ENCODE data around the gene ZNF717. TPM values are rescaled to one million over a fixed set of nuclear protein-coding genes. Genes with fewer than 3 reads are reported as not detected.
"Not testable (repeated sequence)": the region's sequence is repeated elsewhere in the genome, so short reads cannot be mapped to it uniquely, and the experiment has no call there.

ZNF717 gene
- total RNA-seq, 1 experiment from 2014 or later, result 14.0 TPM

DNA sequence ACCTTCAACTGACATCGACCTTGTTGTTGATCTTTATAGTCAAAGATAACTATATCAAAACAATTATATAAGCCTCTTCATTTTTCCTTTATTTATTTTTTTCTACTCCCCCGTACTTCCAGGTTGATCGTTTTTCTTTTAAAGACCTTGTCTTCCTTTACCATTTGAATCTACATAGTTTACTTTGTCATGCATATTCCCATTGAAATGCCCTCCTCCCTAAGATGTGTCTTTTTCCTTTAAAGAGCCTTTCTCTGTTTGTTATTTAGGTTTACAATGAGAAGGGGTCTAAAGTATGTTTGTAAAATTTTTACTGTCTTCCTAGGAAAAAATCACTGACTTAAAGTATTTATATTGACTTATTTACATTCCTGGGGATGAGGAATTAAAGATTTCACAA, 29.4 kb upstream of the ZNF717 start:
- Histone ChIP-seq H3K4me1 (no peaks in the 10 kb centered on the region), H3K27me3 (replicated peaks; ENCODE audit: control insufficient read depth, insufficient read depth, low read length) (no peaks in the 10 kb centered on the region), H3K36me3 (ENCODE audit: control insufficient read depth, insufficient read depth, low read length) (no peaks in the 10 kb centered on the region), H3K4me3 (ENCODE audit: low read depth, low read length) (no peak overlapping the region), H3K9me3 (no peaks in the 10 kb centered on the region)
- Mint-ChIP-seq H3K27me3 (ENCODE audit: insufficient read depth, unreplicated experiment) (no peaks in the 10 kb centered on the region), H3K4me3 (ENCODE audit: unreplicated experiment) (no peak overlapping the region), H3K9me3 (ENCODE audit: unreplicated experiment) (peaks cover under 1% of the 10 kb centered on the region), H3K36me3 (ENCODE audit: insufficient read depth, unreplicated experiment) (no peaks in the 10 kb centered on the region), H3K27ac (ENCODE audit: unreplicated experiment) (no peak overlapping the region), H3K4me1 (ENCODE audit: low read depth, unreplicated experiment) (no peaks in the 10 kb centered on the region)
- ChIA-PET CTCF (no interaction called here), POLR2A (no interaction called here)
- intact Hi-C loops (cut with micrococcal nuclease; ENCODE audit: unreplicated experiment), result loop anchor here (10.0 kb wide), 1 partner anchor 770 kb away; no protein-coding TSS in a partner anchor
- TF ChIP-seq, protein P1, sequence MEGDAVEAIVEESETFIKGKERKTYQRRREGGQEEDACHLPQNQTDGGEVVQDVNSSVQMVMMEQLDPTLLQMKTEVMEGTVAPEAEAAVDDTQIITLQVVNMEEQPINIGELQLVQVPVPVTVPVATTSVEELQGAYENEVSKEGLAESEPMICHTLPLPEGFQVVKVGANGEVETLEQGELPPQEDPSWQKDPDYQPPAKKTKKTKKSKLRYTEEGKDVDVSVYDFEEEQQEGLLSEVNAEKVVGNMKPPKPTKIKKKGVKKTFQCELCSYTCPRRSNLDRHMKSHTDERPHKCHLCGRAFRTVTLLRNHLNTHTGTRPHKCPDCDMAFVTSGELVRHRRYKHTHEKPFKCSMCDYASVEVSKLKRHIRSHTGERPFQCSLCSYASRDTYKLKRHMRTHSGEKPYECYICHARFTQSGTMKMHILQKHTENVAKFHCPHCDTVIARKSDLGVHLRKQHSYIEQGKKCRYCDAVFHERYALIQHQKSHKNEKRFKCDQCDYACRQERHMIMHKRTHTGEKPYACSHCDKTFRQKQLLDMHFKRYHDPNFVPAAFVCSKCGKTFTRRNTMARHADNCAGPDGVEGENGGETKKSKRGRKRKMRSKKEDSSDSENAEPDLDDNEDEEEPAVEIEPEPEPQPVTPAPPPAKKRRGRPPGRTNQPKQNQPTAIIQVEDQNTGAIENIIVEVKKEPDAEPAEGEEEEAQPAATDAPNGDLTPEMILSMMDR (IDR thresholded peaks at IDR 0.05; ENCODE audit: insufficient read depth in 1 of 2, low read depth in 1 of 2, low read length in 1 of 2, severe bottlenecking in 1 of 2, unreplicated experiment in 1 of 2), result no peak
- DNase-seq, result no peak
- BruUV-seq (replicated peaks), result no TSS peak

DNA sequence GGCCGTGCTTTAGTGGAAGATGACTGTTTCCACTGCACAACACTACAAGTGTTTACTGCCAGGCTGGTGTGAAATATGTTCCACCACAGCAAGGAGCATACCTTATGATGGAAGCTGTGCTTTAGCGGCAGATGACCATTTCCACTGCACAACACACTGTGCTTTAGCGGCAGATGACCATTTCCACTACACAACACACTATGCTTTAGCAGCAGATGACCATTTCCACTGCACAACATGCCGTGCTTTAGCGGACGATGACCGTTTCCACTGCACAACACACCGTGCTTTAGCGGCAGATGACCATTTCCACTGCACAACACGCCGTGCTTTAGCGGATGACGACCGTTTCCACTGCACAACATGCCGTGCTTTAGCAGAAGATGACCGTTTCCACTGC, 2.8 kb downstream of the ZNF717 start:
- DNase-seq, result no peak
- ChIA-PET CTCF (no interaction called here), POLR2A (no interaction called here)
- H3K9me3 Mint-ChIP-seq (ENCODE audit: unreplicated experiment), result no peaks in the 10 kb centered on the region
- Histone ChIP-seq H3K36me3 (ENCODE audit: control insufficient read depth, insufficient read depth, low read length) (no peaks in the 10 kb centered on the region; the same call in 1 of the 2 replicates), H3K9me3 (no peaks in the 10 kb centered on the region), H3K4me1 (no peaks in the 10 kb centered on the region), H3K4me3 (ENCODE audit: low read depth, low read length) (no peak overlapping the region), H3K27me3 (replicated peaks; ENCODE audit: control insufficient read depth, insufficient read depth, low read length) (no peaks in the 10 kb centered on the region)
- no peaks in the 10 kb centered on the region for H3K27me3 Mint-ChIP-seq (ENCODE audit: insufficient read depth, unreplicated experiment)
- BruUV-seq (replicated peaks), result no TSS peak
- H3K27ac Mint-ChIP-seq (ENCODE audit: unreplicated experiment), result no peak overlapping the region
- no peak overlapping the region for H3K4me3 Mint-ChIP-seq (ENCODE audit: unreplicated experiment)
- no peaks in the 10 kb centered on the region for H3K4me1 Mint-ChIP-seq (ENCODE audit: low read depth, unreplicated experiment)
- peaks cover 38% of the 10 kb centered on the region for H3K36me3 Mint-ChIP-seq (ENCODE audit: insufficient read depth, unreplicated experiment)
- TF ChIP-seq, protein P1 (IDR thresholded peaks at IDR 0.05; ENCODE audit: insufficient read depth in 1 of 2, low read depth in 1 of 2, low read length in 1 of 2, severe bottlenecking in 1 of 2, unreplicated experiment in 1 of 2), result no peak
- intact Hi-C loops (cut with micrococcal nuclease; ENCODE audit: unreplicated experiment), result no loop called here

DNA sequence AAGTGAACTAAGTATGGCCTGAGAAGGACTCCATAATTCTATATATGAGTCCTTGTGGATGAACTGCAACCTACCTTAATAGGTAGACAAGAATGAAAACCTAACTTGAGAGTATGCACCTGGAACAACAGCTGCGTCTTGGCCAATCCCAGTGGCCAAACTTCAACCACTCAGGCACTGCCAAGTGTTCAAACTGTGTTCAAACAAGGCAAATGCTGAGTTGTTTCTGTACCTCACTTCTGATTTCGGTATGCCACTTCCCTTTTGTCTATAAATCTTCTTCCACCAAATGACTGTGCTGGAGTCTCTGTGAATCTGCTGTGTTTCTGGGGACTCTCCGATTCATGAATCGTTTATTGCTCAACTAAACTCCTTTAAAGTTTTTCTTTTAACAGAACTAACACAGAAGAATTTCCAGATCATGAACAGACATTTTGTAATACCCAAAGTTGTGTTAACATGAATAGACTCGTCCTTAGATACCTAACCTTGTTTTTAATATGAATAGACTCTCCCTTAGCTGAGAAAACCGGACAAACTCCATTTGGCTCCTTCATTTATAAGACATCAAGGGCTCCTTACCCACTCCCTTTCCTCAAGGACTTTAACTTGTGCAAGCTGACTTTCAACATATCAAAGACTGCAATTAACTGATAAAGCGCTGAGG, 4.1 kb downstream of the ZNF717 start:
- H3K4me1 ChIP-seq, result no peaks in the 10 kb centered on the region
- Mint-ChIP-seq H3K36me3 (ENCODE audit: insufficient read depth, unreplicated experiment) (peaks cover 44% of the 10 kb centered on the region), H3K4me1 (ENCODE audit: low read depth, unreplicated experiment) (no peaks in the 10 kb centered on the region), H3K4me3 (ENCODE audit: unreplicated experiment) (no peak overlapping the region), H3K27ac (ENCODE audit: unreplicated experiment) (no peak overlapping the region), H3K9me3 (ENCODE audit: unreplicated experiment) (no peaks in the 10 kb centered on the region), H3K27me3 (ENCODE audit: insufficient read depth, unreplicated experiment) (no peaks in the 10 kb centered on the region)
- no peak for DNase-seq
- POLR2A ChIA-PET, result no interaction called here
- BruUV-seq (replicated peaks), result no TSS peak
- TF ChIP-seq, protein P1 (IDR thresholded peaks at IDR 0.05; ENCODE audit: insufficient read depth in 1 of 2, low read depth in 1 of 2, low read length in 1 of 2, severe bottlenecking in 1 of 2, unreplicated experiment in 1 of 2), result no peak
- CTCF ChIA-PET, result no interaction called here
- H3K36me3 ChIP-seq (ENCODE audit: control insufficient read depth, insufficient read depth, low read length), result no peaks in the 10 kb centered on the region; the same call in 1 of the 2 replicates
- H3K27me3 ChIP-seq (replicated peaks; ENCODE audit: control insufficient read depth, insufficient read depth, low read length), result no peaks in the 10 kb centered on the region
- no peaks in the 10 kb centered on the region for H3K9me3 ChIP-seq
- H3K4me3 ChIP-seq (ENCODE audit: low read depth, low read length), result no peak overlapping the region
- intact Hi-C loops (cut with micrococcal nuclease; ENCODE audit: unreplicated experiment), result no loop called here

DNA sequence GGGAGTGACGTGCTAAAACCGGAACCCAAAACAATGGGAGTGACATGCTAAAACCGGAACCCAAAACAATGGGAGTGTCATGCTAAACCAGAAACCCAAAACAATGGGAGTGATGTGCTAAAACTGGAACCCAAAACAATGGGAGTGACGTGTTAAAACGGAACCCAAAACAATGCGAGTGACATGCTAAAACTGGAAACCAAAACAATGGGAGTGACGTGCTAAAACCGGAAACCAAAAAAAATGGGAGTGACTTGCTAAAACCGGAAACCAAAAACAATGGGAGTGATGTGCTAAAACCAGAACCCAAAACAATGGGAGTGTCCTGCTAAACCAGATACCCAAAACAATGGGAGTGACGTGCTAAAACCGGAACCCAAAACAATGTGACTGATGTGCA, 7.6 kb downstream of the ZNF717 start:
- H3K27ac Mint-ChIP-seq (ENCODE audit: unreplicated experiment); H3K4me3 Mint-ChIP-seq (ENCODE audit: unreplicated experiment); H3K27me3 Mint-ChIP-seq (ENCODE audit: insufficient read depth, unreplicated experiment); H3K9me3 ChIP-seq; DNase-seq; H3K36me3 ChIP-seq (ENCODE audit: control insufficient read depth, insufficient read depth, low read length); POLR2A ChIA-PET; H3K4me3 ChIP-seq (ENCODE audit: low read depth, low read length); intact Hi-C loops (cut with micrococcal nuclease; ENCODE audit: unreplicated experiment); BruUV-seq (replicated peaks); H3K27me3 ChIP-seq (replicated peaks; ENCODE audit: control insufficient read depth, insufficient read depth, low read length); CTCF ChIA-PET; H3K4me1 Mint-ChIP-seq (ENCODE audit: low read depth, unreplicated experiment); H3K9me3 Mint-ChIP-seq (ENCODE audit: unreplicated experiment); H3K4me1 ChIP-seq: not testable (repeated sequence)
- peaks cover 39% of the 10 kb centered on the region for H3K36me3 Mint-ChIP-seq (ENCODE audit: insufficient read depth, unreplicated experiment)

DNA sequence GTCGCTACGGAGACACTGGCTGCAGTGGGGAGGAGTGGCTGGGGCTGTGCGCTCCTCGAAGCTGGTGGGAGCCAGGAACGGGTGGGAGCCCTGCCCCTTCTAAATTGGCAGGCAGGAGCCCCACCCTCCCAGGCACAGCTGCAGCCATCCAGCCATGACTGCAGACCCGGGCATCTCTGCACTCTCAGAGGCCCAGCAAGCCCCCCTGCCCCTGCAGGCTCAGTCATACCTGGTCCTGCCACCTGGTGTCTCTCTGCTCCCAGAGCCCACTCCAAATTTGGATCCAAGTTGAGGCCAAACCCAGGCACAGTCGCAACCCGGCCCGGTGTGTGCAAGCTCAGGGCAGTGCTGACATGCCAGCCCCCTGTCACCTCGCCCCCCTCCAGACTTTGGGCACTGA, 13.7 kb downstream of the ZNF717 start:
- CTCF ChIA-PET; H3K27me3 ChIP-seq (replicated peaks; ENCODE audit: control insufficient read depth, insufficient read depth, low read length); H3K4me1 Mint-ChIP-seq (ENCODE audit: low read depth, unreplicated experiment); intact Hi-C loops (cut with micrococcal nuclease; ENCODE audit: unreplicated experiment); H3K36me3 ChIP-seq (ENCODE audit: control insufficient read depth, insufficient read depth, low read length); DNase-seq; H3K4me3 Mint-ChIP-seq (ENCODE audit: unreplicated experiment); H3K9me3 ChIP-seq; H3K27ac Mint-ChIP-seq (ENCODE audit: unreplicated experiment); H3K27me3 Mint-ChIP-seq (ENCODE audit: insufficient read depth, unreplicated experiment); H3K9me3 Mint-ChIP-seq (ENCODE audit: unreplicated experiment); H3K4me1 ChIP-seq; BruUV-seq (replicated peaks); H3K4me3 ChIP-seq (ENCODE audit: low read depth, low read length): not testable (repeated sequence)
- H3K36me3 Mint-ChIP-seq (ENCODE audit: insufficient read depth, unreplicated experiment), result peaks cover 27% of the 10 kb centered on the region
- POLR2A ChIA-PET, result interaction anchor here (0.6 kb wide), 1 partner anchor 9 kb away, joined by 3 read pairs; no protein-coding TSS in a partner anchor
